ENCODE measurements around the gene DPM1. TPM values are rescaled to one million over a fixed set of nuclear protein-coding genes. Genes with fewer than 3 reads are reported as not detected.
A peak's percentile ranks its signal among the peaks of the same experiment; 100 is the strongest.

Gene DPM1
- total and polyA plus RNA-seq, 7 experiments from 2014 or later, result 19.4 to 80.9 (median 43.2) TPM

GRCh38 chr20:50891138-50891537, 67.2 kb downstream of the DPM1 start:
- Histone ChIP-seq H3K27ac (ENCODE audit: low read depth, low read length) (no peak overlapping the region), H3K27me3 (ENCODE audit: control insufficient read depth in 2 of 2, insufficient read depth in 2 of 2, low read length in 2 of 2) (no peaks in the 10 kb centered on the region), H3K4me1 (ENCODE audit: control insufficient read depth in 2 of 2, insufficient read depth in 2 of 2, low read length in 2 of 2) (no peaks in the 10 kb centered on the region), H3K4me3 (ENCODE audit: low read length) (no peak overlapping the region), H3K9me3 (ENCODE audit: control insufficient read depth in 2 of 3, low read length in 3 of 3) (no peaks in the 10 kb centered on the region), H3K36me3 (ENCODE audit: control insufficient read depth in 2 of 3, insufficient read depth in 3 of 3, low read length in 3 of 3) (peaks cover 5 to 62% (median 9%) of the 10 kb centered on the region in 3 experiments)
- H3K27ac Mint-ChIP-seq, result peak overlapping the region in 1 of 9 donors; percentile 22
- ChIA-PET POLR2A (interaction anchor here (0.7 to 1.2 kb wide), 3 partner anchors 30 to 72 kb away, joined by 3 read pairs; no protein-coding TSS in a partner anchor), CTCF (interaction anchor here (0.8 to 1.4 kb wide), 2 partner anchors 38 to 97 kb away, joined by 3 to 4 read pairs; partner anchors contain the start of gene BCAS4)
- peaks cover 21 to 59% (median 27%) of the 10 kb centered on the region in 5 donors for H3K36me3 Mint-ChIP-seq
- DNase-seq (no peak), ATAC-seq (no peak)
- H3K9me3 Mint-ChIP-seq, result no peaks in the 10 kb centered on the region
- H3K27me3 Mint-ChIP-seq, result no peaks in the 10 kb centered on the region
- H3K4me1 Mint-ChIP-seq, result peaks cover 0 to 11% (median 4%) of the 10 kb centered on the region in 7 donors
- no peak overlapping the region for H3K4me3 Mint-ChIP-seq
- intact Hi-C loops (cut with micrococcal nuclease), result no loop called here

GRCh38 chr20:50887576-50887975, 70.8 kb downstream of the DPM1 start:
- Histone ChIP-seq H3K27ac (ENCODE audit: low read depth, low read length) (no peak overlapping the region), H3K36me3 (ENCODE audit: control insufficient read depth in 2 of 3, insufficient read depth in 3 of 3, low read length in 3 of 3) (peaks cover 0 to 47% (median 9%) of the 10 kb centered on the region in 3 experiments), H3K27me3 (ENCODE audit: control insufficient read depth in 2 of 2, insufficient read depth in 2 of 2, low read length in 2 of 2) (no peaks in the 10 kb centered on the region), H3K4me1 (ENCODE audit: control insufficient read depth in 2 of 2, insufficient read depth in 2 of 2, low read length in 2 of 2) (no peaks in the 10 kb centered on the region), H3K9me3 (ENCODE audit: control insufficient read depth in 2 of 3, low read length in 3 of 3) (no peaks in the 10 kb centered on the region), H3K4me3 (ENCODE audit: low read length) (no peak overlapping the region)
- H3K27me3 Mint-ChIP-seq, result no peaks in the 10 kb centered on the region
- ATAC-seq (no peak), DNase-seq (no peak)
- no peak overlapping the region for H3K27ac Mint-ChIP-seq
- peaks cover 11 to 50% (median 17%) of the 10 kb centered on the region in 5 donors for H3K36me3 Mint-ChIP-seq
- H3K4me3 Mint-ChIP-seq, result no peak overlapping the region
- ChIA-PET CTCF (no interaction called here), POLR2A (no interaction called here)
- peaks cover 0 to 4% (median 0%) of the 10 kb centered on the region in 11 donors for H3K9me3 Mint-ChIP-seq
- H3K4me1 Mint-ChIP-seq, result peaks cover 0 to 9% (median 4%) of the 10 kb centered on the region in 7 donors
- intact Hi-C loops (cut with micrococcal nuclease), result no loop called here

- no peaks in the 10 kb centered on the region for H3K27me3 ChIP-seq (ENCODE audit: control insufficient read depth in 2 of 2, insufficient read depth in 2 of 2, low read length in 2 of 2)
- Mint-ChIP-seq H3K9me3 (peaks cover 0 to 9% (median 0%) of the 10 kb centered on the region in 11 donors), H3K4me3 (no peak overlapping the region), H3K27me3 (no peaks in the 10 kb centered on the region), H3K36me3 (peaks cover 6 to 47% (median 17%) of the 10 kb centered on the region in 5 donors), H3K27ac (no peak overlapping the region), H3K4me1 (peaks cover 0 to 4% (median 0%) of the 10 kb centered on the region in 7 donors)
- H3K4me1 ChIP-seq (ENCODE audit: control insufficient read depth in 2 of 2, insufficient read depth in 2 of 2, low read length in 2 of 2), result no peaks in the 10 kb centered on the region
- H3K4me3 ChIP-seq (ENCODE audit: low read length), result no peak overlapping the region
- POLR2A ChIA-PET, result no interaction called here
- CTCF ChIA-PET, result no interaction called here
- DNase-seq (no peak), ATAC-seq (no peak)
- no peaks in the 10 kb centered on the region for H3K9me3 ChIP-seq (ENCODE audit: control insufficient read depth in 2 of 3, low read length in 3 of 3)
- H3K36me3 ChIP-seq (ENCODE audit: control insufficient read depth in 2 of 3, insufficient read depth in 3 of 3, low read length in 3 of 3), result peaks cover 0 to 36% (median 0%) of the 10 kb centered on the region in 3 experiments
- intact Hi-C loops (cut with micrococcal nuclease), result no loop called here
- H3K27ac ChIP-seq (ENCODE audit: low read depth, low read length), result no peak overlapping the region
Measured at GRCh38 chr20:50886184-50886790, 72.0 kb downstream of the DPM1 start.

DNA sequence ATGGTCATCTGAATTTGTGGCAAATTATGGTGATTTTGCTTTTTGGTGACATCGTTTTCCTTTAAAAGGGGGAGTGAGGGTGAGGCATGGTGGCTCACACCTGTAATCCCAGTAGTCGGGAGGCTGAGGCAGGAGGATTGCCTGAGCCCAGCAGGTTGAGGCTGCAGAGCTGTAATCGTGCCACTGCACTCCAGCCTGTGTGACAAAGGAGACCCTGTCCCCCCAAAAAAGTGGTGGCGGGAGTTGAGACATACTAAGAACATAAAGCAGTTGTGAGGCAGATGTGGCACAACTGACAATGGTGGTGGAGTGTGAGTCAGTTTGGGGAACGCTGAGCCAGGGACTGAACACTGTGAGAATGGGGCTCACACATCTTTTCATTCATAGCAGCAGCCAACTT, 72.6 kb downstream of the DPM1 start:
- Histone ChIP-seq H3K27me3 (ENCODE audit: control insufficient read depth in 2 of 2, insufficient read depth in 2 of 2, low read length in 2 of 2) (no peaks in the 10 kb centered on the region), H3K9me3 (ENCODE audit: control insufficient read depth in 2 of 3, low read length in 3 of 3) (no peaks in the 10 kb centered on the region), H3K4me1 (ENCODE audit: control insufficient read depth in 2 of 2, insufficient read depth in 2 of 2, low read length in 2 of 2) (no peaks in the 10 kb centered on the region), H3K36me3 (ENCODE audit: control insufficient read depth in 2 of 3, insufficient read depth in 3 of 3, low read length in 3 of 3) (peaks cover 0 to 33% (median 0%) of the 10 kb centered on the region in 3 experiments), H3K4me3 (ENCODE audit: low read length) (no peak overlapping the region), H3K27ac (ENCODE audit: low read depth, low read length) (no peak overlapping the region)
- Mint-ChIP-seq H3K4me1 (peaks cover 0 to 3% (median 0%) of the 10 kb centered on the region in 7 donors), H3K27ac (peak overlapping the region in 2 of 9 donors; percentile 26 to 62), H3K4me3 (no peak overlapping the region), H3K36me3 (peaks cover 6 to 47% (median 15%) of the 10 kb centered on the region in 5 donors), H3K9me3 (peaks cover 0 to 9% (median 0%) of the 10 kb centered on the region in 11 donors), H3K27me3 (no peaks in the 10 kb centered on the region)
- ATAC-seq, result no peak
- intact Hi-C loops (cut with micrococcal nuclease), result no loop called here
- POLR2A ChIA-PET, result no interaction called here
- no peak for DNase-seq
- CTCF ChIA-PET, result no interaction called here

DNA sequence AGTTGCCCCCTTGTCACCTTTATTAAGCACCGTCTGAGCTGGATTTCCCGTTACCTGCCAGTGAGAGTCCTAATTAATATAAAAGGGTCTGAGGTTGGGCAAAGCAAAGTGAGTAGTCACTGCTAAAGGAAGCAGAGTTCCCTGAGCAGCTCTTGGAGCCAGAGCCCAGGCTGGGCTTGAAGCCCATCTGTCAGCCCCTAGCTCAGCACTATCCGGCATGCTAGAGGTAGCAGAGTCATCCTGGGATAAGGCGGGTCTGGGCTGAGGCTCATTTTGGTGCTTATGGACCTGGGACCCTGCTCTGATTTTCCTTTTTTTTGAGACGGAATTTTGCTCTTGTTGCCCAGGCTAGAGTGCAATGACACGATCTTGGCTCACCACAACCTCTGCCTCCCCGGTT, 73.3 kb downstream of the DPM1 start:
- ChIA-PET POLR2A (interaction anchor here (0.9 to 2.7 kb wide), 2 partner anchors 46 to 90 kb away, joined by 3 to 7 read pairs; partner anchors contain the start of genes ADNP and BCAS4), CTCF (no interaction called here)
- Mint-ChIP-seq H3K9me3 (peaks cover 0 to 9% (median 0%) of the 10 kb centered on the region in 11 donors), H3K27ac (peak overlapping the region in 3 of 9 donors; percentile 17 to 62 (median 26)), H3K36me3 (peaks cover 4 to 50% (median 12%) of the 10 kb centered on the region in 5 donors), H3K27me3 (no peaks in the 10 kb centered on the region), H3K4me3 (no peak overlapping the region), H3K4me1 (no peaks in the 10 kb centered on the region)
- H3K27me3 ChIP-seq (ENCODE audit: control insufficient read depth in 2 of 2, insufficient read depth in 2 of 2, low read length in 2 of 2), result no peaks in the 10 kb centered on the region
- no peak overlapping the region for H3K27ac ChIP-seq (ENCODE audit: low read depth, low read length)
- no peaks in the 10 kb centered on the region for H3K9me3 ChIP-seq (ENCODE audit: control insufficient read depth in 2 of 3, low read length in 3 of 3)
- H3K4me3 ChIP-seq (ENCODE audit: low read length), result no peak overlapping the region
- no peak for ATAC-seq
- peaks cover 0 to 37% (median 0%) of the 10 kb centered on the region in 3 experiments for H3K36me3 ChIP-seq (ENCODE audit: control insufficient read depth in 2 of 3, insufficient read depth in 3 of 3, low read length in 3 of 3)
- H3K4me1 ChIP-seq (ENCODE audit: control insufficient read depth in 2 of 2, insufficient read depth in 2 of 2, low read length in 2 of 2), result no peaks in the 10 kb centered on the region
- intact Hi-C loops (cut with micrococcal nuclease), result no loop called here
- no peak for DNase-seq

Other genes with a start within 250 kb of the DPM1 start
- gene PARD6B, start 227.0 kb downstream of the DPM1 start, total RNA-seq, result 10 to 100 TPM in 2 of 5 experiments, 1 to 10 TPM in 3; 5.2 to 10.8 (median 7.7) TPM
- gene PARD6B, start 227.0 kb downstream of the DPM1 start, polyA plus RNA-seq, result 1 to 10 TPM in 1 of 2 donors, under 1 TPM in 1; 0.60 to 1.9 TPM
- 10 to 100 TPM in 4 of 5 experiments, 1 to 10 TPM in 1; 5.5 to 54.0 (median 45.0) TPM for gene BCAS4, start 163.5 kb downstream of the DPM1 start, total RNA-seq
- gene BCAS4, start 163.5 kb downstream of the DPM1 start, polyA plus RNA-seq, result 10 to 100 TPM; 23.3 to 24.1 TPM
- 10 to 100 TPM; 51.9 to 73.2 (median 66.3) TPM for gene ADNP, start 27.1 kb downstream of the DPM1 start, total RNA-seq
- 10 to 100 TPM in 1 of 2 donors, 1 to 10 TPM in 1; 9.6 to 11.0 TPM for gene ADNP, start 27.1 kb downstream of the DPM1 start, polyA plus RNA-seq
- gene MOCS3, start 286 bp upstream of the DPM1 start, total RNA-seq, result 1 to 10 TPM; 2.5 to 8.9 (median 5.2) TPM
- 1 to 10 TPM; 5.2 to 5.5 TPM for gene MOCS3, start 286 bp upstream of the DPM1 start, polyA plus RNA-seq
- under 1 TPM in 2 of 5 experiments, not detected in 3; 0.17 to 0.73 TPM for gene KCNG1, start 64.6 kb upstream of the DPM1 start, total RNA-seq
- gene KCNG1, start 64.6 kb upstream of the DPM1 start, polyA plus RNA-seq, result not detected